Osteocyte (in vitro differentiated cells): ENCODE data around the gene ARSB. TPM values are rescaled to one million over a fixed set of nuclear protein-coding genes. Genes with fewer than 3 reads are reported as not detected.
A peak's percentile ranks its signal among the peaks of the same experiment; 100 is the strongest.
"Not testable (repeated sequence)": the region's sequence is repeated elsewhere in the genome, so short reads cannot be mapped to it uniquely, and the experiment has no call there.

Source experiments
- DNase-seq: peaks from one replicate; pipeline ENCODE4 v3.0.0; 2021; ENCODE audit warnings: mixed read lengths; ENCODE audit not compliant: unreplicated experiment; ENCODE audit errors: extremely low spot score
- H3K27ac Mint-ChIP-seq: one replicate; pipeline ENCODE4 v1.8.0; 2021; ENCODE audit warnings: mild to moderate bottlenecking, mixed read lengths; ENCODE audit not compliant: unreplicated experiment
- H3K27me3 Mint-ChIP-seq: one replicate; pipeline ENCODE4 v1.8.0; 2021; ENCODE audit warnings: mixed read lengths; ENCODE audit not compliant: unreplicated experiment
- H3K36me3 Mint-ChIP-seq: one replicate; pipeline ENCODE4 v1.8.0; 2021; ENCODE audit warnings: mixed read lengths; ENCODE audit not compliant: unreplicated experiment
- H3K4me1 Mint-ChIP-seq: one replicate; pipeline ENCODE4 v1.8.0; 2021; ENCODE audit warnings: mixed read lengths; ENCODE audit not compliant: unreplicated experiment
- H3K4me3 Mint-ChIP-seq: one replicate; pipeline ENCODE4 v1.8.0; 2021; ENCODE audit warnings: mild to moderate bottlenecking, moderate library complexity, mixed read lengths; ENCODE audit not compliant: unreplicated experiment
- H3K9me3 Mint-ChIP-seq: one replicate; pipeline ENCODE4 v1.8.0; 2021; ENCODE audit warnings: mixed read lengths; ENCODE audit not compliant: unreplicated experiment
- CTCF ChIP-seq: fragments of 200-600 bp; sonication (generic); IDR thresholded peaks from 2 replicates; pipeline ENCODE4 v1.5.0; 2021; ENCODE audit warnings: antibody characterized with exemption, mild to moderate bottlenecking, moderate library complexity
- total RNA-seq: library from RNA; stranded (reverse); gene quantifications from 2 replicates; pipeline ENCODE4 v1.2.1, GENCODE V29; 2021

The ARSB gene
- total RNA-seq, 1 donor from 2014 or later: 34.9 TPM

DNA sequence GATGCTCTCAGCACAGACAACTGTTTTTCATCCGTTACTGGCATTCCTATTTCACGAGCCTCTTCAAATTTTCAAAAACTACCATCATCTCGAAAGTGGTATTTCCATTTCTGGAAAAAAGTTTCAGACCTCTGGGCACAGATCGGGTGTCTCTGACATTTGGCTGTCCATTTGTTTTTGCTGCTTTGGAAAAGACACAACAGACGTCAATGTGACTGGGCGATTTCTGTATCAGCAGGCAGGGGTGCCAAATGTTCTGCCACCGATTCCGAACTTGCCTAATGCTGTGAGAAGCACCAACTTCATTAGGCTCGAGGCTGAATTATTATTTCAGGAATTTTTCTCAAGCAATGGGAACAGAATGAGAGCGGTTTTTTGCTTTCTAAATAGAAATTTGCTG is 105.6 kb downstream of the ARSB start:
- no peaks in the 10 kb centered on the region for H3K9me3 Mint-ChIP-seq
- no peak overlapping the region for H3K27ac Mint-ChIP-seq
- DNase-seq: no peak
- no peak overlapping the region for H3K4me3 Mint-ChIP-seq
- no peaks in the 10 kb centered on the region for H3K27me3 Mint-ChIP-seq
- H3K4me1 Mint-ChIP-seq: peaks cover 13% of the 10 kb centered on the region
- H3K36me3 Mint-ChIP-seq: peaks cover 3% of the 10 kb centered on the region
- no peak for TF ChIP-seq CTCF

- H3K4me1 Mint-ChIP-seq, H3K4me3 Mint-ChIP-seq, DNase-seq, H3K27ac Mint-ChIP-seq, H3K27me3 Mint-ChIP-seq, H3K36me3 Mint-ChIP-seq: not testable (repeated sequence)
- peaks cover 11% of the 10 kb centered on the region for H3K9me3 Mint-ChIP-seq
These were observed 119.0 kb downstream of the ARSB start for GRCh38 chr5:78866076-78866475.

- Mint-ChIP-seq H3K36me3 (peaks cover 20% of the 10 kb centered on the region), H3K27me3 (no peaks in the 10 kb centered on the region)
These were observed 126.7 kb downstream of the ARSB start for GRCh38 chr5:78858364-78858763.

DNA sequence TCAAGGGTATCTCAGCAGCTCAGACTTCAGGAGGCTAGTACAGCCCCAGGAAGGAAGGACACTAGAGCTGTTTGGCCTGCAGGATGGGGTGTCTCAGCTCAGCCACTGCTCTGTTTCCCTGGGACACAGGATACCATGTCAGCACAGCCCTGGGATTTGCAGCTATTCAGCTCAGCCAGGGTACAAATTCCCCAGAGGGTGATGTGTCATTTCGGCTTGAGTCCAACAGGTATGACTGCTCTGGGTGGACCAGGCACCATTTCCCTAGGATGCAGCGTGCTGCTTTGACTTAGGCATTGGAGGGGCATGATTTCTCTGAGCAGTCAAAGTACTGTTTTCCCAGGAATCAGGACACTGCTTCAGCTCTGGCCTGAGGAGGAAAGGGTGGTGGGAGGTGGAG is 130.1 kb downstream of the ARSB start:
- Mint-ChIP-seq H3K9me3 (peaks cover 7% of the 10 kb centered on the region), H3K27ac (no peak overlapping the region), H3K27me3 (no peaks in the 10 kb centered on the region), H3K4me3 (no peak overlapping the region), H3K36me3 (peaks cover 11% of the 10 kb centered on the region), H3K4me1 (peaks cover 22% of the 10 kb centered on the region)
- TF ChIP-seq CTCF: no peak
- DNase-seq: no peak

More at GRCh38 chr5:78858364-78858763, 126.7 kb downstream of the ARSB start:
- H3K9me3 Mint-ChIP-seq: peaks cover 14% of the 10 kb centered on the region
- H3K4me3 Mint-ChIP-seq: no peak overlapping the region
- peak overlapping the region; percentile 84 for H3K27ac Mint-ChIP-seq
- H3K4me1 Mint-ChIP-seq: peaks cover 24% of the 10 kb centered on the region
- DNase-seq: no peak
- no peak for TF ChIP-seq CTCF

- H3K27ac Mint-ChIP-seq, H3K9me3 Mint-ChIP-seq, H3K27me3 Mint-ChIP-seq, H3K36me3 Mint-ChIP-seq, H3K4me1 Mint-ChIP-seq, DNase-seq, H3K4me3 Mint-ChIP-seq: not testable (repeated sequence)
These were observed 133.2 kb downstream of the ARSB start for GRCh38 chr5:78851891-78852290.

DNA sequence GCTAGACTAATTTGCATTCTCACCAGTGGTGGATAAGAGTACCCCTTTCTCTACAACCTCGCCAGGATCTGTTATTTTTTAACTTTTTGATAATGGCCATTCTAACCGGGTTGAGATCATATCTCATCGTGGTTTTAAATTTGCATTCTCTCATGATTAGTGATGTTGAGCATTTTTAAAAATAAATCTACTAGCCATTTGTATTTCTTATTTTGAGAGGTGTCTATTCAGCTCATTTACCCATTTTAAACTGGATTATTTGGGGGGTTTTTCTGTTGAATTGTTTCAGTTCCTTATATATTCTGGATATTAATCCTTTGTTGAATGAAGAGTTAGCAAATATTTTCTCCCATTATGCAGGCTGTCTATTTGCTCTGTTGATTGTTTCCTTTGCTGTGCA is 139.6 kb downstream of the ARSB start:
- H3K4me3 Mint-ChIP-seq: no peak overlapping the region
- peaks cover 6% of the 10 kb centered on the region for H3K36me3 Mint-ChIP-seq
- H3K27me3 Mint-ChIP-seq: no peaks in the 10 kb centered on the region
- TF ChIP-seq CTCF: no peak
- peaks cover 2% of the 10 kb centered on the region for H3K4me1 Mint-ChIP-seq
- peaks cover 23% of the 10 kb centered on the region for H3K9me3 Mint-ChIP-seq
- DNase-seq: no peak
- H3K27ac Mint-ChIP-seq: no peak overlapping the region
